Sigmoid colon (tissue), 4 donors: Measurements from ENCODE around the gene SFMBT2.

ENCODE experiments used
- EP300 ChIP-seq, 4 donors: sonication (generic); formaldehyde crosslinking; IDR thresholded peaks; one replicate each; pipeline ENCODE4 v1.6.1; 2017; ENCODE audit warnings: antibody characterized with exemption in 4 of 4
- POLR2A ChIP-seq, 2 donors: fragments of 450-650 bp; IDR thresholded peaks; one replicate each; pipeline ENCODE4 v1.6.1; 2016; ENCODE audit warnings: antibody characterized with exemption in 2 of 2, mild to moderate bottlenecking in 2 of 2, moderate library complexity in 2 of 2
- POLR2AphosphoS5 ChIP-seq, 4 donors: sonication (generic); formaldehyde crosslinking; IDR thresholded peaks; one replicate each; pipeline ENCODE4 v1.6.1; 2017; ENCODE audit warnings: antibody characterized with exemption in 4 of 4
- TF ChIP-seq, protein P1 (sequence below), 4 experiments: fragments of 450-650 bp in 3 of 4; fragments of 200-600 bp in 1 of 4; IDR thresholded peaks; one replicate each; pipeline ENCODE4 v1.5.1; 2016 to 2019; ENCODE audit warnings: antibody characterized with exemption in 4 of 4, mild to moderate bottlenecking in 3 of 4, moderate library complexity in 2 of 4

DNA sequence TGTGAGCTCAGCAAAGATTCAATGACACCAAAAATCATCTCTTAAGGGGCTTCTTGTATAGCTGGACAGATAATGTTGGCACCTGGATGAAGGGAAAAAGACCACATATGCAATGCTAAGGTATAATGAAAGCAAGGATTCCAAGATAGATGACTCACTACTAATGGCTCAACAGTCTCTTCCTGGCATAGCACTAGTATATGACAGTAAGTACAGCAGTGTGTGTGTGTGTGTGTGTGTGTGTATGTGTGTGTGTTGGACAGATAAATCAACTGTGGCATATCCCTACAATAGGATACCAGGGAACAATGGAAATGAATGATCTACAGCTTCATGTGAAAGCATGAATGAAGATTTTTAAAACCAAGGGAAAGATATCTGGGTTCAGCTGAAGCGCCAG, 257.1 kb downstream of the SFMBT2 start:
- TF ChIP-seq POLR2AphosphoS5 (IDR thresholded peaks at IDR 0.05) (no peak), POLR2A (IDR thresholded peaks at IDR 0.05) (no peak), EP300 (IDR thresholded peaks at IDR 0.05) (no peak)
- TF ChIP-seq, protein P1, sequence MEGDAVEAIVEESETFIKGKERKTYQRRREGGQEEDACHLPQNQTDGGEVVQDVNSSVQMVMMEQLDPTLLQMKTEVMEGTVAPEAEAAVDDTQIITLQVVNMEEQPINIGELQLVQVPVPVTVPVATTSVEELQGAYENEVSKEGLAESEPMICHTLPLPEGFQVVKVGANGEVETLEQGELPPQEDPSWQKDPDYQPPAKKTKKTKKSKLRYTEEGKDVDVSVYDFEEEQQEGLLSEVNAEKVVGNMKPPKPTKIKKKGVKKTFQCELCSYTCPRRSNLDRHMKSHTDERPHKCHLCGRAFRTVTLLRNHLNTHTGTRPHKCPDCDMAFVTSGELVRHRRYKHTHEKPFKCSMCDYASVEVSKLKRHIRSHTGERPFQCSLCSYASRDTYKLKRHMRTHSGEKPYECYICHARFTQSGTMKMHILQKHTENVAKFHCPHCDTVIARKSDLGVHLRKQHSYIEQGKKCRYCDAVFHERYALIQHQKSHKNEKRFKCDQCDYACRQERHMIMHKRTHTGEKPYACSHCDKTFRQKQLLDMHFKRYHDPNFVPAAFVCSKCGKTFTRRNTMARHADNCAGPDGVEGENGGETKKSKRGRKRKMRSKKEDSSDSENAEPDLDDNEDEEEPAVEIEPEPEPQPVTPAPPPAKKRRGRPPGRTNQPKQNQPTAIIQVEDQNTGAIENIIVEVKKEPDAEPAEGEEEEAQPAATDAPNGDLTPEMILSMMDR (IDR thresholded peaks at IDR 0.05), result no peak
